Measurements from ENCODE around the gene FBLN2.
"Not testable (repeated sequence)": the region's sequence is repeated elsewhere in the genome, so short reads cannot be mapped to it uniquely, and the experiment has no call there.

FBLN2 gene

GRCh38 chr3:13548696-13549622 is at the start of gene FBLN2:
Gene FBLN2, plus strand, starts transcription at chr3:13549125. Its CDS starts 21,231 bp downstream, at chr3:13570356.
- no peak for DNase-seq (ENCODE audit: low read depth in 3 of 3)

DNA sequence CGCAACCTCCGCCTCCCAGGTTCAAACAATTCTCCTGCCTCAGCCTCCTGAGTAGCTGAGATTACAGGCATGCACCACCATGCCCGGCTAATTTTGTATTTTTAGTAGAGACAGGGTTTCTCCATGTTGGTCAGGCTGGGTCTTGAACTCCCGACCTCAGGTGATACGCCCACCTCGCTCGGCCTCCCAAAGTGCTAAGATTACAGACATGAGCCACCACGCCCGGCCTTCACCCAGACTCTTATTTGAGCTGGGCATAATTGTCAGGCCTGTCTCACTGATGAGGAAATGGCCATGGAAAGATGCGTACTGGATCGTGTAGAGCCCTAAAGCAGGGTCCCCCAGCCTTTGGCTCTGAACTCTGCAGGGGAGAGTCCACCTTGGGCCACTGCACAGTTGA is 49.7 kb upstream of the FBLN2 start:
- DNase-seq (ENCODE audit: low read depth in 3 of 3), result not testable (repeated sequence)

GRCh38 chr3:13500133-13500885 is 48.6 kb upstream of the FBLN2 start:
- no peak for DNase-seq (ENCODE audit: low read depth in 3 of 3)

DNA sequence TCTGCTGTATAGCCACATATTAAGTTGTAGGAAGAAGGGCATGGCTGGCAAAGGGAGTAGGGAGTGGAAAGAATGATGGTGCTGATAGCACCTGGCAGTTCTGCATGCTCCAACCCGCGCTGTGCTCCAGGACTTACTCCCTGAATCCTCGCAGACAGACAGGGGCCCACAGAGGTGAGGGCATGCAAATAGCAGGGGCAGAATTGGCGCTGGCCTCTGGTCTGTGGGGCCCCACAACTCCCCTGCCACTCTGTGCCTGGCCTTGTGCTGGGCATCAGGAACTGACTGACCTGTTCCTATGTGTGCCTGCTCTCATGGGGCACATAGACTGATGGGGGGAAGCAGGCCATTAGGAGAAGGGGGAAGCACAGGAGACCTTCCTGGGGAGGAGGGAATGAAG is 47.9 kb upstream of the FBLN2 start:
- no peak for DNase-seq (ENCODE audit: low read depth in 3 of 3)

- DNase-seq (ENCODE audit: low read depth in 3 of 3), result no peak
Measured at GRCh38 chr3:13501521-13501920, 47.4 kb upstream of the FBLN2 start.

DNA sequence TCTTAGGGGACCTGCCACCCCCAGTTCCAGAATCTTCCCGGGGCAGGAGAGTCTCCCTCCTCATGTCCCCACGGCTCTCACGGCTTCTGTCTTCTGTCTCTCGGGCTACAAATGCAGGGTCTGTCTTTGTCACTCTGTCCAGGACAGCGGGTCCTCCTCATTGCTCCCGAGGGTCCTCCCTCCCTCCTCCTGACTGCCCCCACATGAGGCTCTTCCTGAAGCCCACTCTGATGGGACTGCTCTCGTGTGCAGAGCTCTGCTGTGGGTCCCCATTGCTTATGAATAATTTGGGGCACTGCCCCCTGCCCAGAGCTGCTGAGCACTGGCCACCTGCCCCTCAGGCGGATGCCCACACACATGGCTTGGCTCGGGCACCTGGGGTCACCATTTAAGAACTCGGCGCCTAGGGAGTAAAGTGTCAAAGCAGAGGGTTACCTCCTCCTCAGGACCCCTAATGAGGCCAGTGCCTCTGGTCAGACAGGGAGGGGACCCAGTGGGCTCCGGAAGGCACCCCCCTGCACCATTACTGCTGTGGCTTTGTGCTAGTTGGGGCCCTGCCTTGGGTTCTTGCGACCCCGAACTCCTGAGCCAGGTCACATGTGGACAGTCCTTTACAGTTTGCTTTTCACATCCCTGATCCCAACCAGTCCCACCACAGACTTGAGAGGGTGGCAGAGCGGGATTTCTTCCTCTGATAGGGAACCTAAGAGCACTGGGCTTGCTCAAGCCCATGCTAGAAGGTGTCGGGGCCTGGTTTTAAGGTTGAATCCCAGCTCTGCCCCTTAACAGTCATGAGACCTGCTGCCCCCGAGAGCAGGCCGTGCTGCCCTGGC is 46.8 kb upstream of the FBLN2 start:
- no peak for DNase-seq (ENCODE audit: low read depth in 3 of 3)

DNA sequence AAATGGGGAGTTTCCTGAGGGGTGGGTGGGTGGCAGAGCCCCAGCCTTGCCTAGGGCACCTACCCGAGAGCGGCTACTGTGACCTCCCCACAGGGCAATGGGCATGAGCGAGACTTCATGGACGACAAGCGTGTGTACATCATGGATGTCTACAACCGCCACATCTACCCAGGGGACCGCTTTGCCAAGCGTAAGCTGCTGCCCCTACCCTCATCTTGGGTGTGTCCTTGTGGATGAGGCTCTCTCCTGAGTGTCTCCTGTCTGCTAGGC is 46.2 kb upstream of the FBLN2 start:
- no peak for DNase-seq (ENCODE audit: low read depth in 3 of 3)

DNA sequence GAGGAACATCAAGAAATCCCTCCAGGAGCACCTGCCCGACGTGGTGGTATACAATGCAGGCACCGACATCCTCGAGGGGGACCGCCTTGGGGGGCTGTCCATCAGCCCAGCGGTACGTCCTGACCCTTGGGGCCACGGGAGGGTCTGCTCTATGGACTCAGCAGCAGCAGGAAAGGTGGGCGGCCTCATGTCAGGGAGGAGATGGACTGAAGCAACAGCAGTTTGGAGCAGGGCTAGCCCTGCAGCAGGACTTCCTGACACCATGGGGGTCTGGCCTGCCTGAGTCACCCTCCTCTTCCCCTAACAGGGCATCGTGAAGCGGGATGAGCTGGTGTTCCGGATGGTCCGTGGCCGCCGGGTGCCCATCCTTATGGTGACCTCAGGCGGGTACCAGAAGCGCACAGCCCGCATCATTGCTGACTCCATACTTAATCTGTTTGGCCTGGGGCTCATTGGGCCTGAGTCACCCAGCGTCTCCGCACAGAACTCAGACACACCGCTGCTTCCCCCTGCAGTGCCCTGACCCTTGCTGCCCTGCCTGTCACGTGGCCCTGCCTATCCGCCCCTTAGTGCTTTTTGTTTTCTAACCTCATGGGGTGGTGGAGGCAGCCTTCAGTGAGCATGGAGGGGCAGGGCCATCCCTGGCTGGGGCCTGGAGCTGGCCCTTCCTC is 44.6 kb upstream of the FBLN2 start:
- no peak for DNase-seq (ENCODE audit: low read depth in 3 of 3)

DNA sequence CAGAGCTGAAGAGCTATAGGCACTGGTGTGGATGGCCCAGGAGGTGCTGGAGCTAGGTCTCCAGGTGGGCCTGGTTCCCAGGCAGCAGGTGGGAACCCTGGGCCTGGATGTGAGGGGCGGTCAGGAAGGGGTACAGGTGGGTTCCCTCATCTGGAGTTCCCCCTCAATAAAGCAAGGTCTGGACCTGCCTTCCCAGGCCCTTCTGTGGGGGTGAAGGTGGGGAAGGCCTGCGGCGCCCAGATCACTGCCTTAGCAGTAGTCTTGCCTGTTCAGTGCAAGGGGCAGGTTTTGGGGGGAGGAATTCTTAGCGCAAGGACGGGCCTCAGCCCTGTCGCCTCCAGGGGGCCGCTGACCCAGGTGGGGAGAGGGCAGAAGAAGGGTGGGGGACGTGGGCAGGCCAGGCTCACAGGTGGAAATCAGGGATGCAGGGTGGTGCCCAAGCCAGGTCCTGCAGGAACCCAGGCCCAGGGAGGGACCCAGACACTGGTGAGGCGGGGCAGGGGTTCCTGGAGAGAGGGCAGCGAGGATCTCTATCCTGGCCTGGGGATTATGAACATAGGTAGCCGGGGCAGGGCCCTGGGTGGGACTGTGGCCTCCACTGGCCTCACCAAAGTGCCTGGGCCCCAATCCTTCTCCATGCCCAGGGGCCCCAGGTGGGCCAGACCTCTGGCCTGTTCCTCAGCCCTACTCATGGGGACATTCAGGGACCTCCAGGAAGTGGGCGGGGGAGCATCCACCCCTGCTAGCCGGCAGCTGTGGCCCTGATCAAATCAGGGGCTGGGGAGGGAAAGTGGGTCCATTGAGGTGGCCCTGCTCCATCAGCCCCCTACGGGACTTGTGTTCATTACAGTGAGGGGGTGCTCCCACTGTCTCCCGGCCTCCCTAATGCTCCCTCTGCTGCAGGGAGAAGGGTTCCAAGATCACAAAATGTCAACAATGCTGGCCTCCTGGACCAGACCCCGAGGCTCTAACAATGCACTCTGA is 43.5 kb upstream of the FBLN2 start:
- DNase-seq (ENCODE audit: low read depth in 3 of 3), result no peak

DNA sequence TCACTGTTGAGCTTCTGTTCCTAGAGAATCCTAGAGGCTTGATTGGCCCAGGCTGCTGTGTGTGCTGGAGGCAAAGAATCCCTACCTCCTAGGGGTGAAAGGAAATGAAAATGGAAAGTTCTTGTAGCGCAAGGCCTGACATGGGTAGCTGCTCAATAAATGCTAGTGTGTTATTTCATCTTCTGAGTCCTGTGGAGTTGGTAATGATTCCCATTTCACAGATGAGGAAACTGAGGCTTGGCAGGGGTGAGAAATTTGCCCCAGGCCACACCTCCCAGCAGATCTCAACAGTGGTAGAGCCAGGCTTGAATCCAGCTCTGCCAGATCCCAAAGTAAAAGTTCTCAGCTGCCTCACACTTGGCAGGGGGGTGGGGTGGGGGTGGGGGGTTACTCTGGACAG is 42.7 kb upstream of the FBLN2 start:
- DNase-seq (ENCODE audit: low read depth in 3 of 3), result no peak

GRCh38 chr3:13506680-13507079 is 42.2 kb upstream of the FBLN2 start:
- no peak for DNase-seq (ENCODE audit: low read depth in 3 of 3)

- no peak for DNase-seq (ENCODE audit: low read depth in 3 of 3)
Measured at GRCh38 chr3:13507247-13507569, 41.7 kb upstream of the FBLN2 start.

- no peak for DNase-seq (ENCODE audit: low read depth in 3 of 3)
Measured at GRCh38 chr3:13507570-13508339, 41.2 kb upstream of the FBLN2 start.

DNA sequence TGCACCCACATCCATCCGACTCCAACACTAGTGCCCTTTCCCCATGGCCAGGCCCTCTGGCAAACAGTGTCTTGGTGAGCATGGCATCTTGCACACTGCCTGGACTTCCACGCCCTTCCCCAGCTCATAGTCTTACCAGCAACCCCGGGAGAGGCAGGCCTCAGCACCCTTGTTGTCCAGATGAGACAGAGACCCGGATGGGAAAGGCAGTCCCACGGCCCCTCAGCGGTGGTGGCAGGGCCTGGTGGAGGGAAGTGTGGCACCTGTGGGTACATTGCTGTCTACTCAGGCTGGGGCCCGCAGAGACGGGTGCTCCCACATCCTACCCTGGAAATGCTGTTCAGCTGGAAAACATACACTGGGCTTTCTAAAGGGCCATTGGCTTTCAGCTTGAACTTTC is 40.4 kb upstream of the FBLN2 start:
- no peak for DNase-seq (ENCODE audit: low read depth in 3 of 3)

DNA sequence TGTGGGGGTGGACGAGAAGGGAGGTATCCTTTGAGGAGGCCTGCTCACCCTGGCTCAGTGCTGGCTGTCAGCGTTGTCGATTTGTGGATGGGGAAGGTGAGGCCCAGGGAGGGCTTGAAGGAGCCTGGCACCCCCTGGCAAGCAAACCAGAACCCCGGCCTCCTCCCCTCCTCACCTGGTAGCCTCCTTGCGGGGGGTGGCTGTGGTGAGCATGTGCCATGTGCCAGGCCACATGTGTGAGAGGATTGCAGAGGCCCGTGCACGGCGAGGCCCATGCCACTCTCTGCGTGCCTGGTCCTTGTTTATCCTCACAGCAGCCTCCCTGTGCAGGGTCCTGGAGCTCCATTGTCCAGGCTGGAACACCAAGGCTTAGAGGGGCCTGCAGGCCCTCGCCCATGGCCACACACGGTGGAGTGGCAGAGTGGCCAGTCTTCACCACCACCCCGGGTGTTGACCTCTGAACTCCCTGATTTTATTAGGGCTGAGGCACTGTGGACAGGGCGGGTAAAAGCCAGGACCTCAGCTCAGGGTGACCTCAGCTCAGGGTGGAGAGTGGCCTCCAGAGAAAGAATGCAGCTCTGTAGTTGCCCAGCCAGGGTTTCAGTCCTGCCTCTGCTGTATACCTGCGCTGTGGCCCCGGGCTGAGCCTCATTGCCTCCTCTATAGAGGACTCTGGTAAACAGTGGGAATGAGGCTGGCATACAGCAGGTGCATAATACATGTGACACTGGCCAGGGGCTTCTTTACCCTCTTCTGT is 39.7 kb upstream of the FBLN2 start:
- no peak for DNase-seq (ENCODE audit: low read depth in 3 of 3)

GRCh38 chr3:13509816-13510192 is 39.1 kb upstream of the FBLN2 start:
- no peak for DNase-seq (ENCODE audit: low read depth in 3 of 3)

GRCh38 chr3:13512451-13512850 is 36.5 kb upstream of the FBLN2 start:
- no peak for DNase-seq (ENCODE audit: low read depth in 3 of 3)

DNA sequence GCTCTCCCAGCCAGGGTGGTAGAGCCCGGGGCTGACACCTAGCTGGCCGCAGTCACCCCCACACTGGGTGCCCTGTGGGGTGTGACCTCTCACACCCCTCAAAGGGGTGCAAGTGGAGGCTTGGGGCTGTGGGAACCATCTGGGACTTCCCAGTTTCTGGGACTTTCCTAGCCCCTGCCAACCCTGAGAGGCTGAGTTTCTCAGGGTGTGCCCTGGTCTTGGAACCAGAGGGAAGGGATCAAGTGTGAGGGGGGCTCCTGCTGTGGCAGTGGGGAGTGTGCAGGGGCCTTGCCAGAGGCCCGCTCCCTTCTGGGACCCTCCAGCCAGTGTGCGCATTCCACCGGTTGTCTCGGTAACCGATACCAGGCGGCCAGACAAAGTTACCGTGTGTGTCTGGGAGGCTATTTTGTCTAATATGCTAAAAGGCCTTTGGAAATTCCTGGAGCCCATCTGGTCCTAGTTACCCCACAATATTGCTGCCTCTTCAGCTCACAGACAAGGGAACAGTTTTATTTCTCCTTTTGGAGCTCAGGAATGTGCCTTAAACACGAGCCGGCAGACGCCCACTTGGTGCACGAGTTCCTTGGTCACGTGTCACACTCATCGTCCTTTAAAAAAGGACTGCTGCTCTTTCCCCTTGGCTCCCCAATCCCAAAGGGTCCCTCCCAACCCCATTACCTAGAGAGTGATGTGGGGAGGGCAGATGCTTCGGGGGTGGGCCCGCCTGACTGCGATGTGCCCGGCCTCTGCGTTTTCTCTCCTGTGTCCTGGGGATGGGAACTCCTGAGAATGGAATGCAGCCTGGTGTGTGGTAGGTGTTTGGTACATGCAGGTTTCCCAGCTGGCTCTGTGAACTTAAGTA is 35.6 kb upstream of the FBLN2 start:
- no peak for DNase-seq (ENCODE audit: low read depth in 3 of 3)
